WTC11 (cell line): ENCODE results near the gene CPHXL2. TPM values are rescaled to one million over a fixed set of nuclear protein-coding genes. Genes with fewer than 3 reads are reported as not detected.

ENCODE experiments used
- ATAC-seq: fragments of 200-7000 bp; cut with Tn5 transposase; 2 replicates; pipeline ENCODE4 v1.10.0; 2021; ENCODE audit warnings: mild to moderate bottlenecking, moderate library complexity
- CTCF ChIA-PET: fragments of 300-600 bp; sonication (Branson Sonifier 250); formaldehyde crosslinking; loops from one replicate; lab custom pipeline; 2021; ENCODE audit warnings: antibody characterized with exemption; lab: Charles Lee
- POLR2A ChIA-PET: fragments of 350-600 bp; sonication (Branson Sonifier 250); formaldehyde crosslinking; loops from one replicate; lab custom pipeline; 2021; ENCODE audit warnings: antibody characterized with exemption; lab: Charles Lee
- DNase-seq: peaks from one replicate; pipeline ENCODE4 v3.0.0; 2021; ENCODE audit warnings: low spot score
- H3K27ac Mint-ChIP-seq: 2 replicates; pipeline ENCODE4 v1.8.0; 2021; ENCODE audit warnings: mixed read lengths
- H3K27me3 Mint-ChIP-seq: 2 replicates; pipeline ENCODE4 v1.8.0; 2021; ENCODE audit warnings: low read depth, mild to moderate bottlenecking, moderate library complexity, mixed read lengths
- H3K36me3 Mint-ChIP-seq: 2 replicates; pipeline ENCODE4 v1.8.0; 2021; ENCODE audit warnings: mixed read lengths
- H3K4me1 Mint-ChIP-seq: 2 replicates; pipeline ENCODE4 v1.8.0; 2022; ENCODE audit warnings: mixed read lengths
- H3K4me3 Mint-ChIP-seq: 2 replicates; pipeline ENCODE4 v1.8.0; 2021; ENCODE audit warnings: mild to moderate bottlenecking, moderate library complexity, mixed read lengths
- H3K9me3 Mint-ChIP-seq: 2 replicates; pipeline ENCODE4 v1.8.0; 2021; ENCODE audit warnings: mixed read lengths
- ARID4B ChIP-seq: sonication (generic); formaldehyde crosslinking; IDR thresholded peaks from 2 replicates; pipeline ENCODE4 v1.8.0; 2023; ENCODE audit warnings: missing genetic modification reagents, mild to moderate bottlenecking, borderline replicate concordance
- EMX1 ChIP-seq: fragments of 250-450 bp; sonication (Bioruptor Pico); IDR thresholded peaks from 2 replicates; pipeline ENCODE4 v1.8.0; 2021; ENCODE audit warnings: mild to moderate bottlenecking
- ERG ChIP-seq: fragments of 250-450 bp; sonication (Bioruptor Pico); IDR thresholded peaks from 2 replicates; pipeline ENCODE4 v1.8.0; 2021; ENCODE audit warnings: mild to moderate bottlenecking
- FOXJ3 ChIP-seq: sonication (generic); formaldehyde crosslinking; IDR thresholded peaks from 2 replicates; pipeline ENCODE4 v1.9.0; 2021; ENCODE audit warnings: missing genetic modification reagents, mild to moderate bottlenecking, borderline replicate concordance
- JAZF1 ChIP-seq: fragments of 250-450 bp; sonication (Bioruptor Pico); IDR thresholded peaks from 2 replicates; pipeline ENCODE4 v1.9.0; 2021; ENCODE audit warnings: moderate library complexity, mild to moderate bottlenecking, inconsistent platforms
- NFATC4 ChIP-seq: fragments of 250-450 bp; sonication (Bioruptor Pico); IDR thresholded peaks from 2 replicates; pipeline ENCODE4 v1.9.0; 2021; ENCODE audit warnings: mild to moderate bottlenecking
- NFYB ChIP-seq: sonication (generic); formaldehyde crosslinking; conservative IDR thresholded peaks from 2 replicates; pipeline ENCODE4 v1.8.0; 2022; ENCODE audit warnings: low read depth, missing genetic modification reagents
- RELA ChIP-seq: sonication (generic); formaldehyde crosslinking; IDR thresholded peaks from 2 replicates; pipeline ENCODE4 v1.8.1; 2022; ENCODE audit warnings: missing genetic modification reagents, mild to moderate bottlenecking, borderline replicate concordance
- RORB ChIP-seq: fragments of 250-450 bp; sonication (Bioruptor Pico); IDR thresholded peaks from 2 replicates; pipeline ENCODE4 v1.9.0; 2021; ENCODE audit warnings: mild to moderate bottlenecking
- SP1 ChIP-seq: sonication (generic); formaldehyde crosslinking; conservative IDR thresholded peaks from 2 replicates; pipeline ENCODE4 v1.8.1; 2022; ENCODE audit warnings: missing genetic modification reagents
- USF2 ChIP-seq: sonication (generic); formaldehyde crosslinking; IDR thresholded peaks from 2 replicates; pipeline ENCODE4 v1.8.1; 2023; ENCODE audit warnings: mild to moderate bottlenecking, missing genetic modification reagents, moderate library complexity
- ZNF281 ChIP-seq: sonication (generic); formaldehyde crosslinking; IDR thresholded peaks from 2 replicates; pipeline ENCODE4 v1.8.0; 2023; ENCODE audit warnings: mild to moderate bottlenecking, missing genetic modification reagents
- ZNF512 ChIP-seq: sonication (generic); formaldehyde crosslinking; IDR thresholded peaks from 2 replicates; pipeline ENCODE4 v1.8.1; 2022; ENCODE audit warnings: missing genetic modification reagents, borderline replicate concordance
- ZNF671 ChIP-seq: fragments of 250-450 bp; sonication (Bioruptor Pico); IDR thresholded peaks from 2 replicates; pipeline ENCODE4 v1.8.0; 2021; ENCODE audit warnings: mild to moderate bottlenecking
- total RNA-seq: library from RNA; stranded (reverse); gene quantifications from 3 replicates; pipeline ENCODE4 v1.2.3, GENCODE V29; 2021
- TF ChIP-seq, protein P1 (sequence below): sonication (generic); formaldehyde crosslinking; IDR thresholded peaks from 2 replicates; pipeline ENCODE4 v1.8.1; 2022; ENCODE audit warnings: mild to moderate bottlenecking, moderate library complexity, missing genetic modification reagents

Gene CPHXL2
- total RNA-seq, 1 experiment from 2014 or later: not detected

DNA sequence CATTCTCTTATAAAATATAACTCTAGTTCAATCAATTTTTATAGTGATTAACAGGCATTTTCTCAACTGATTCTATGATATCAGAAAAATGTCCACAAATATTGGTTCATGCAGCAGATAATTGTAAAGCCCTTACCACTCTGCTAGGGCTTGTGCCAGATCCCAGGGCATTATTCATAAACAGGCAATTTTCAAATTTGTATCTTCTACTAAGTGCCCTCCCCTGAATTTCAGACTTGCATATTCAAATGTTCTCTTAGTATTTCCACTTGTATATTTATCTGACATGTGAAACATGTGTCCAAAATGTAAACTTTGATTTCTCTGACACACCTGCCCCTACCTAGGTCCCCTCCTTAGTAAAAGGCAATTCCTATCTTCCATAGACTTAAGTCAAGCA, 9.3 kb downstream of the CPHXL2 start:
- H3K9me3 Mint-ChIP-seq: peaks cover 46% of the 10 kb centered on the region
- H3K36me3 Mint-ChIP-seq: peaks cover 6% of the 10 kb centered on the region; the same call in 1 of the 2 replicates
- ATAC-seq: no peak
- no peak overlapping the region for H3K27ac Mint-ChIP-seq
- CTCF ChIA-PET: no interaction called here
- DNase-seq: no peak
- H3K27me3 Mint-ChIP-seq: no peaks in the 10 kb centered on the region; the same call in 1 of the 2 replicates
- H3K4me3 Mint-ChIP-seq: no peak overlapping the region
- POLR2A ChIA-PET: no interaction called here
- TF ChIP-seq RORB (CRISPR knock-in tag): no peak
- TF ChIP-seq RELA (CRISPR knock-in tag): no peak
- no peak for TF ChIP-seq NFYB
- no peak for TF ChIP-seq ARID4B (CRISPR knock-in tag)
- no peak for TF ChIP-seq ZNF671 (CRISPR knock-in tag)
- TF ChIP-seq ERG (CRISPR knock-in tag): no peak
- no peak for TF ChIP-seq EMX1
- TF ChIP-seq USF2: no peak
- no peak for TF ChIP-seq NFATC4
- TF ChIP-seq SP1: no peak
- TF ChIP-seq JAZF1: no peak
- TF ChIP-seq, protein P1, sequence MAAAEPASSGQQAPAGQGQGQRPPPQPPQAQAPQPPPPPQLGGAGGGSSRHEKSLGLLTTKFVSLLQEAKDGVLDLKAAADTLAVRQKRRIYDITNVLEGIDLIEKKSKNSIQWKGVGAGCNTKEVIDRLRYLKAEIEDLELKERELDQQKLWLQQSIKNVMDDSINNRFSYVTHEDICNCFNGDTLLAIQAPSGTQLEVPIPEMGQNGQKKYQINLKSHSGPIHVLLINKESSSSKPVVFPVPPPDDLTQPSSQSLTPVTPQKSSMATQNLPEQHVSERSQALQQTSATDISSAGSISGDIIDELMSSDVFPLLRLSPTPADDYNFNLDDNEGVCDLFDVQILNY: no peak
- TF ChIP-seq ZNF281 (CRISPR knock-in tag): no peak
- no peak for TF ChIP-seq FOXJ3 (CRISPR knock-in tag)
- no peak for TF ChIP-seq ZNF512
- H3K4me1 Mint-ChIP-seq: no peaks in the 10 kb centered on the region
